Measurements from ENCODE around the gene SPRR4.
"Not testable (repeated sequence)": the region's sequence is repeated elsewhere in the genome, so short reads cannot be mapped to it uniquely, and the experiment has no call there.

Gene SPRR4

DNA sequence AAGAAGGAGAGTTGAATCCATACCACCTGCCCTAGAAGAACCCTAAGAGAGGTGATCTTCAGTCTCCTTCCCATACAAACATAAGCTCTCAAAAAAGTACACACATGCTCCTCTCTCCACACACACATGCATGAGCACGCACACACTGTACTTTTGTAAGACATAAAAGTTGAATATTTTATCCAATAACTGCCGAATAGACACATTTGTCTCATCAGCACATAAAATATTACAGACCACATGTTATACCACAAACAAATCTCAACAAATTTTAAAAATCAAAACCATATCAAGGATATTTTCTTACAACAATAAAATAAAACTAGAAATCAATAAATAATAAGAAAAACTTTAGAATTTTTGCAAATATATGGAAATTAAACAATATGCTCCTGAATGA, 16.1 kb downstream of the SPRR4 start:
- H3K27me3 ChIP-seq (ENCODE audit: low read depth, low read length) = no peaks in the 10 kb centered on the region
- H3K36me3 ChIP-seq (ENCODE audit: control insufficient read depth in 1 of 2, insufficient read depth in 2 of 2, low read length in 2 of 2) = no peaks in the 10 kb centered on the region
- H3K9me3 ChIP-seq (ENCODE audit: control insufficient read depth in 1 of 2, low read length in 2 of 2) = no peaks in the 10 kb centered on the region
- H3K27ac ChIP-seq (ENCODE audit: low read length) = no peak overlapping the region
- no peaks in the 10 kb centered on the region for H3K4me1 ChIP-seq (ENCODE audit: control insufficient read depth in 1 of 2, insufficient read depth in 2 of 2, low read length in 2 of 2)
- H3K4me3 ChIP-seq (ENCODE audit: low read depth in 1 of 2, low read length in 2 of 2) = no peak overlapping the region

GRCh38 chr1:152993186-152993585, 22.7 kb downstream of the SPRR4 start:
- no peaks in the 10 kb centered on the region for H3K36me3 ChIP-seq (ENCODE audit: control insufficient read depth in 1 of 2, insufficient read depth in 2 of 2, low read length in 2 of 2)
- peaks cover 0 to 11% of the 10 kb centered on the region in 2 donors for H3K9me3 ChIP-seq (ENCODE audit: control insufficient read depth in 1 of 2, low read length in 2 of 2)
- no peak overlapping the region for H3K4me3 ChIP-seq (ENCODE audit: low read depth in 1 of 2, low read length in 2 of 2)

GRCh38 chr1:152995842-152996241, 25.4 kb downstream of the SPRR4 start:
- peaks cover 0 to 11% of the 10 kb centered on the region in 2 donors for H3K9me3 ChIP-seq (ENCODE audit: control insufficient read depth in 1 of 2, low read length in 2 of 2)

More at GRCh38 chr1:152993186-152993585, 22.7 kb downstream of the SPRR4 start:
- H3K27ac ChIP-seq (ENCODE audit: low read length) = no peak overlapping the region
- H3K27me3 ChIP-seq (ENCODE audit: low read depth, low read length) = no peaks in the 10 kb centered on the region
- H3K4me1 ChIP-seq (ENCODE audit: control insufficient read depth in 1 of 2, insufficient read depth in 2 of 2, low read length in 2 of 2) = no peaks in the 10 kb centered on the region

DNA sequence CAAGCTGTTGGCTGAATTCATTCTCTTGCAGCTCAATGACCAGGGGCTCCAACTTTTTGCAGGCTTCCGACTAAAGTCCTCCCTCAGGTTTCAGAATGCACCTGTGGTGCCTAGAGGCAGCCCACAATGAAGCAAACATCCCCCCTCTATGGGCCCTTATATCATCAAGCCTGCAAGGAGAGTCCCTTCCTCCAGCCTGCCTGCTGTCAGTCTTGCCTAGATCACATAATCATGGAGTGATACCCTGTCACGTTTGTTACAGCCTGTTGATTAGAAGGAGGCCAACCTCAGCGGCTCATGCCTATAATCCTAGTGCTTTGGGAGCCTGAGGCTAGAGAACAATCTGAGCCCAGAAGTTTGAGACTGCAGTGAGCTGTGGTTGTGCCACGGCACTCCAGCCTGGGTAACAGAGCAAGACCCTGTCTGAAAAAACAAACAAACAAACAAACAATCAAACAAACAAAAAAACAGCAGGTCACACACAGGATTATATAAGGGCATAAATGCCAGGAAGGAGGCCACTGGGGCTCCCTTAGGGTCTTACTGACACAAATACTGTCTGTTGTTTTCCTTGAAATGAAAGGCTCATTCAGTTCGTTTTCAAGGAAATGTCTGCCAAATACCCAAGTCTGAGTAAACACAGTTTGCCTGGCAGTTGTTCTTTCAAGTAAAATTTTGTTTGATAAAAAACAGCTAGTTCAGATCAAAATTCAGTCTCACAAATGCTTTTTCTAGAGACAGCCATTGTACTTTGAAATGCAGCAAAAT, 26.4 kb downstream of the SPRR4 start:
- H3K36me3 ChIP-seq (ENCODE audit: control insufficient read depth in 1 of 2, insufficient read depth in 2 of 2, low read length in 2 of 2) = no peaks in the 10 kb centered on the region
- no peaks in the 10 kb centered on the region for H3K27me3 ChIP-seq (ENCODE audit: low read depth, low read length)
- H3K9me3 ChIP-seq (ENCODE audit: control insufficient read depth in 1 of 2, low read length in 2 of 2) = peaks cover 0 to 11% of the 10 kb centered on the region in 2 donors
- H3K27ac ChIP-seq (ENCODE audit: low read length) = no peak overlapping the region
- H3K4me3 ChIP-seq (ENCODE audit: low read depth in 1 of 2, low read length in 2 of 2) = no peak overlapping the region
- H3K4me1 ChIP-seq (ENCODE audit: control insufficient read depth in 1 of 2, insufficient read depth in 2 of 2, low read length in 2 of 2) = no peaks in the 10 kb centered on the region

More at GRCh38 chr1:152995842-152996241, 25.4 kb downstream of the SPRR4 start:
- H3K36me3 ChIP-seq (ENCODE audit: control insufficient read depth in 1 of 2, insufficient read depth in 2 of 2, low read length in 2 of 2) = no peaks in the 10 kb centered on the region
- no peak overlapping the region for H3K4me3 ChIP-seq (ENCODE audit: low read depth in 1 of 2, low read length in 2 of 2)
- H3K27me3 ChIP-seq (ENCODE audit: low read depth, low read length) = no peaks in the 10 kb centered on the region
- no peaks in the 10 kb centered on the region for H3K4me1 ChIP-seq (ENCODE audit: control insufficient read depth in 1 of 2, insufficient read depth in 2 of 2, low read length in 2 of 2)
- no peak overlapping the region for H3K27ac ChIP-seq (ENCODE audit: low read length)

GRCh38 chr1:152997901-152998300, 27.5 kb downstream of the SPRR4 start:
- Histone ChIP-seq H3K27ac (ENCODE audit: low read length) (no peak overlapping the region), H3K4me3 (ENCODE audit: low read depth in 1 of 2, low read length in 2 of 2) (no peak overlapping the region), H3K4me1 (ENCODE audit: control insufficient read depth in 1 of 2, insufficient read depth in 2 of 2, low read length in 2 of 2) (no peaks in the 10 kb centered on the region), H3K27me3 (ENCODE audit: low read depth, low read length) (no peaks in the 10 kb centered on the region), H3K9me3 (ENCODE audit: control insufficient read depth in 1 of 2, low read length in 2 of 2) (peaks cover 0 to 11% of the 10 kb centered on the region in 2 donors), H3K36me3 (ENCODE audit: control insufficient read depth in 1 of 2, insufficient read depth in 2 of 2, low read length in 2 of 2) (no peaks in the 10 kb centered on the region)

DNA sequence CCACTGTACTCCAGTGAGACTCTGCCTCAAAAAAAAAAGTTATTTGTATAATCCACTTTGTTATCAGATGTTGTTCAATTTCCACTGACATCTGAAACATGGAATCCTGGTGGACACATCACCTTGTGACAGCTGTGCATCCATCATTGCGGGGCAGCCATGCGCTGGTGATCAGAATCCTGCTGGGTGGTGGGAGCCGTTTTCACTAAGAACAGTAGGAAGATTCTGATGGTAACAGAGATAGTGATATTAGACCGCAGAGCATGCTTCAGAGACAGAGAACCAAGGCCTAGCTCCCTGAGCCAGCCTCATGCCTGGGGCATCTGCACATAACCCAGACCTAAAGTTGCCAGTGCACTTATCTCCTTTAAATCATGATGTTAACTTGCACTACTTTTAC, 28.0 kb downstream of the SPRR4 start:
- Histone ChIP-seq H3K36me3 (ENCODE audit: control insufficient read depth in 1 of 2, insufficient read depth in 2 of 2, low read length in 2 of 2) (no peaks in the 10 kb centered on the region), H3K27ac (ENCODE audit: low read length) (no peak overlapping the region), H3K4me3 (ENCODE audit: low read depth in 1 of 2, low read length in 2 of 2) (no peak overlapping the region), H3K27me3 (ENCODE audit: low read depth, low read length) (no peaks in the 10 kb centered on the region), H3K9me3 (ENCODE audit: control insufficient read depth in 1 of 2, low read length in 2 of 2) (peaks cover 0 to 9% of the 10 kb centered on the region in 2 donors), H3K4me1 (ENCODE audit: control insufficient read depth in 1 of 2, insufficient read depth in 2 of 2, low read length in 2 of 2) (no peaks in the 10 kb centered on the region)

- Histone ChIP-seq H3K4me3 (ENCODE audit: low read depth in 1 of 2, low read length in 2 of 2) (no peak overlapping the region), H3K9me3 (ENCODE audit: control insufficient read depth in 1 of 2, low read length in 2 of 2) (peaks cover 0 to 9% of the 10 kb centered on the region in 2 donors), H3K4me1 (ENCODE audit: control insufficient read depth in 1 of 2, insufficient read depth in 2 of 2, low read length in 2 of 2) (no peaks in the 10 kb centered on the region), H3K27me3 (ENCODE audit: low read depth, low read length) (no peaks in the 10 kb centered on the region), H3K36me3 (ENCODE audit: control insufficient read depth in 1 of 2, insufficient read depth in 2 of 2, low read length in 2 of 2) (no peaks in the 10 kb centered on the region), H3K27ac (ENCODE audit: low read length) (no peak overlapping the region)
Observed at GRCh38 chr1:152999818-153000217, 29.4 kb downstream of the SPRR4 start.

GRCh38 chr1:153000294-153000693, 29.8 kb downstream of the SPRR4 start:
- H3K27me3 ChIP-seq (ENCODE audit: low read depth, low read length) = no peaks in the 10 kb centered on the region
- H3K4me1 ChIP-seq (ENCODE audit: control insufficient read depth in 1 of 2, insufficient read depth in 2 of 2, low read length in 2 of 2) = no peaks in the 10 kb centered on the region
- no peaks in the 10 kb centered on the region for H3K36me3 ChIP-seq (ENCODE audit: control insufficient read depth in 1 of 2, insufficient read depth in 2 of 2, low read length in 2 of 2)
- H3K9me3 ChIP-seq (ENCODE audit: control insufficient read depth in 1 of 2, low read length in 2 of 2) = peaks cover 0 to 5% of the 10 kb centered on the region in 2 donors
- H3K4me3 ChIP-seq (ENCODE audit: low read depth in 1 of 2, low read length in 2 of 2) = no peak overlapping the region
- no peak overlapping the region for H3K27ac ChIP-seq (ENCODE audit: low read length)

DNA sequence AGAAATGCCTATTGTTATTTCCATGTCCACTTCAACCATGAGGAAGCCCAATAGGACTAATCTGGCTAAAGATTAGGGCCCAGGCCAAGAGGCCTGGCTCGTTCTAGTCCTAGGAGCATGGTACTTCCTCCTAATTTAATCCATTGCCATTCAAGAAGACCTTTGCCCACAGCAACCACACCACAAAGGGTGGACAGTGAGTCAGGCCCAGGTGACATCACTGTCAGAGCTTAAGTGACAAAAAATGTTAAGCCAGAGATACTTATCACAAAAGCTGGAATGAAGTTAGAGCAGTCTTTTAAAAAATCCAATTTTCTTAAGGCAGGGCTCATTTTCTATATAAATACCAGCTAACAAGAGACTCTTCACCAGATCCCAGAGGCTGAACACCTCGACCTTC, 30.9 kb downstream of the SPRR4 start, which contains the start of gene SPRR3:
SPRR3 (plus strand) TSS at position 368 of the 400 bp plus-strand sequence. CDS start 1,272 bp downstream, outside the sequence.
- Histone ChIP-seq H3K36me3 (ENCODE audit: control insufficient read depth in 1 of 2, insufficient read depth in 2 of 2, low read length in 2 of 2) (no peaks in the 10 kb centered on the region), H3K27me3 (ENCODE audit: low read depth, low read length) (no peaks in the 10 kb centered on the region), H3K27ac (ENCODE audit: low read length) (no peak within 1 kb of the TSS), H3K4me3 (ENCODE audit: low read depth in 1 of 2, low read length in 2 of 2) (no peak within 1 kb of the TSS), H3K9me3 (ENCODE audit: control insufficient read depth in 1 of 2, low read length in 2 of 2) (no peaks in the 10 kb centered on the region), H3K4me1 (ENCODE audit: control insufficient read depth in 1 of 2, insufficient read depth in 2 of 2, low read length in 2 of 2) (no peaks in the 10 kb centered on the region)

DNA sequence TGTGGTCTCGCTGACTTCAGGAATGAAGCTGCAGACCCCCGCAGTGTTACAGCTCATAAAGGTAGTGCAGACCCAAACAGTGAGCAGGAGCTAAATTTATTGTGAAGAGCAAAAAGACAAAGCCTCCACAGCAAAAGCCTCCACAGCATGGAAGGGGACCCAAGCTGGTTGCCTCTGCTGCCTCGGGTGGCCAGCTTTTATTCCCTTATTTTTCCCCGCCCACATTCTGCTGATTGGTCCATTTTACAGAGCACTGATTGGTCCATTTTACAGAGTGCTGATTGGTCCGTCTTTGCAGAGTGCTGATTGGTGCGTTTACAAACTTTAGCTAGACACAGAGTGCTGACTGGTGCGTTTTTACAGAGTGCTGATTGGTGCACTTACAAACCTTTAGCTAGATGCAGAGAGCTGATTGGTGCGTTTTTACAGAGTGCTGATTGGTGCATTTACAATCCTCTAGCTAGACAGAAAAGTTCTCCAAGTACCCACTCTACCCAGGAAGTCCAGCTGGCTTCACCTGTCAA, 40.8 kb downstream of the SPRR4 start:
- not testable (repeated sequence) for H3K9me3 ChIP-seq (ENCODE audit: control insufficient read depth in 1 of 2, low read length in 2 of 2); H3K4me3 ChIP-seq (ENCODE audit: low read depth in 1 of 2, low read length in 2 of 2); H3K27ac ChIP-seq (ENCODE audit: low read length)

DNA sequence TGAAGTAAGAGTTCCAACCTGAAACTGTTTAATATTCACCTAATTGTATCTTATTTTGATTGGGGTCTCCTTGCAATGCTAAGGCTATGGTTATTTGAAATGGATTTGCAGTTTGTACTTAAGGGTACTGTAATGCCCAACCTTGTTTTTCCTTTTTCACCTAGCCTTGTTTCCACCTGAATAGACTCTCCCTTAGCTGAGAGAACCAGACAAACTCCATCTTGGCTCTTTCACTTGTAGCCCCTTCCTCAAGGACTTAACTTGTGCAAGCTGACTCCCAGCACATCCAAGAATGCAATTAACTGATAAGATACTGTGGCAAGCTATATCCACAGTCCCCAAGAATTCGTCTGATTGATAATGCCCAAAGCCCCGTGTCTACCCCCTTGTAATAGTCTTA, 51.4 kb downstream of the SPRR4 start:
- H3K4me1 ChIP-seq (ENCODE audit: control insufficient read depth in 1 of 2, insufficient read depth in 2 of 2, low read length in 2 of 2); H3K27ac ChIP-seq (ENCODE audit: low read length): not testable (repeated sequence)

More for the DNA sequence above, 40.8 kb downstream of the SPRR4 start:
- H3K27me3 ChIP-seq (ENCODE audit: low read depth, low read length); H3K36me3 ChIP-seq (ENCODE audit: control insufficient read depth in 1 of 2, insufficient read depth in 2 of 2, low read length in 2 of 2); H3K4me1 ChIP-seq (ENCODE audit: control insufficient read depth in 1 of 2, insufficient read depth in 2 of 2, low read length in 2 of 2): not testable (repeated sequence)

More for the DNA sequence above, 51.4 kb downstream of the SPRR4 start:
- not testable (repeated sequence) for H3K9me3 ChIP-seq (ENCODE audit: control insufficient read depth in 1 of 2, low read length in 2 of 2); H3K36me3 ChIP-seq (ENCODE audit: control insufficient read depth in 1 of 2, insufficient read depth in 2 of 2, low read length in 2 of 2); H3K27me3 ChIP-seq (ENCODE audit: low read depth, low read length); H3K4me3 ChIP-seq (ENCODE audit: low read depth in 1 of 2, low read length in 2 of 2)

Measured in muscle layer of duodenum (tissue), 2 donors.